Kasumi-1 (cell line): ENCODE measurements around the gene AOC3.
"Not testable (repeated sequence)": the region's sequence is repeated elsewhere in the genome, so short reads cannot be mapped to it uniquely, and the experiment has no call there.

Experiments
- DNase-seq, 2 experiments: peaks; one replicate each; lab custom pipeline; 2025; lab: John Stamatoyannopoulos, UW

AOC3 gene

DNA sequence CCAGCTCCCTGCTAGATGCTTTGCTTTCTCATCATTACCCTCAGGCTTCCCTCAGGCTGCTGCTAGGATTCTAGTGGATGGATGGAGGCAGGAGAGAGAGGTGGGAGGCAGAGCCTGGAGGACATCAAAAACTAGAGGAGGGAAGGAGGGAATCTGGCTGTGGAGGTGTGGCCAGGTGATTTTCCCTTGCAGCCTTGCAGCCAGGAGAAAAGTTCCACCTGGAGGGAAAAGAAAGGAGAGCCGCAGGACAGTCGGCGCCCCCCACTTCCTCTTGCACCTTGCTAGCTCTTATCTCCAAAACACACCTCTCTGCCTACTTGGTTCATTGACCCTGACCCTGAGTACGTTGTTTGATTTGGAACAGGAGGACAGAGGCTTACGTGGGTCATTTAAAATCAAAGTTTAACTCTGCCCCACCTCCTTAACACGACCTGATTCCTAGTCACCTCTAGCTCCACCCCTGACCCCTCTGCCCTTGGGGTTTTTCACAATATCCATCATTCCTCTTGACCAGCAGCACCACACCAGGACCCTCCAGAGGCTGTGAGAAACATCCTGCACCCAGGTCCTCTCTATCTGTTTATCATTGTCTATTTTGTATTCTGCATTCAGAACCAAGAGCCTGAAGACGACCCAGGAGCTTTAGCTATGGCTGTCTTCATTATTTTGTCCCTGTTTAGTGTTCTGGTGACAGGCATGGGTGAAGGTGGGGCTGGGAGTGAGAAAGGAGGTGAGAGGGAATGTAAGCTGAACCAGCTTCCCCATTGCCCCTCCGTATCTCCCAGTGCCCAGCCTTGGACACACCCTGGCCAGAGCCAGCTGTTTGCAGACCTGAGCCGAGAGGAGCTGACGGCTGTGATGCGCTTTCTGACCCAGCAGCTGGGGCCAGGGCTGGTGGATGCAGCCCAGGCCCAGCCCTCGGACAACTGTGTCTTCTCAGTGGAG lies 15.9 kb downstream of the AOC3 start:
- DNase-seq = no peak

DNA sequence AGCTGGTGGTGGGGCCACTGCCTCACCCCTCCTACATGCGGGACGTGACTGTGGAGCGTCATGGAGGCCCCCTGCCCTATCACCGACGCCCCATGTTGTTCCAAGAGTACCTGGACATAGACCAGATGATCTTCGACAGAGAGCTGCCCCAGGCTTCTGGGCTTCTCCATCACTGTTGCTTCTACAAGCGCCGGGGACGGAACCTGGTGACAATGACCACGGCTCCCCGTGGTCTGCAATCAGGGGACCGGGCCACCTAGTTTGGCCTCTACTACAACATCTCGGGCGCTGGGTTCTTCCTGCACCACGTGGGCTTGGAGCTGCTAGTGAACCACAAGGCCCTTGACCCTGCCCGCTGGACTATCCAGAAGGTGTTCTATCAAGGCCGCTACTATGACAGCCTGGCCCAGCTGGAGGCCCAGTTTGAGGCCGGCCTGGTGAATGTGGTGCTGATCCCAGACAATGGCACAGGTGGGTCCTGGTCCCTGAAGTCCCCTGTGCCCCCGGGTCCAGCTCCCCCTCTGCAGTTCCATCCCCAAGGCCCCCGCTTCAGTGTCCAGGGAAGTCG lies 16.8 kb downstream of the AOC3 start:
- not testable (repeated sequence) for DNase-seq

DNA sequence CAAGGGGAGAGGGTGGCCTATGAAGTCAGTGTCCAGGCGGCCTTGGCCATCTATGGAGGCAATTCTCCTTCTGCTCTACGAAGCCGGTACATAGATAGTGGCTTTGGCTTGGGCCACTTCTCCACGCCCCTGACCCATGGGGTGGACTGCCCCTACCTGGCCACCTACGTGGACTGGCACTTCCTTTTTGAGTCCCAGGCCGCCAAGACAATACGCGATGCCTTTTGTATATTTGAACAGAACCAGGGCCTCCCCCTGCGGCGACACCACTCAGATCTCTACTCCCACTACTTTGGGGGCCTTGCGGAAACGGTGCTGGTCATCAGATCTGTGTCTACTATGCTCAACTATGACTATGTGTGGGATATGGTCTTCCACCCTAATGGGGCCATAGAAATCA lies 17.3 kb downstream of the AOC3 start:
- no peak for DNase-seq

DNA sequence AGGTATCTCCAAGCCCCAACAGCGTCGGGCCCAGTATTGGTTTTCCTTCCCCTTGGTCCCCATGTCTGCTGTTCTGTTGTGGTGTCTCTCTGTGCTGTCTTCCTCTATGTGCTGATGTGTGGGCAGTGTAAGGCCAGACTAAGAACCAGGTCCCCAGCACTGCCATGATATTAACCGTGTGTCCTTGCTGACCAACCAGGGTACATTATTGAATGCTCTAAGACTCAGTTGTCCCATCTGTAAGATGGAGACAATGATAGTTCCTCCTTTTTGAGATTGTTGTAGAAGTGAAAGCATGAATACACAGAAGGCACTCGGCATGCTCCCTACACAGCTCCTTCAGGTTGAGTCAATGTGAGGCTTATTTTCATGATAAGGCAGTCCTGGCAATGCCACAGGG lies 20.6 kb downstream of the AOC3 start:
- no peak for DNase-seq

DNA sequence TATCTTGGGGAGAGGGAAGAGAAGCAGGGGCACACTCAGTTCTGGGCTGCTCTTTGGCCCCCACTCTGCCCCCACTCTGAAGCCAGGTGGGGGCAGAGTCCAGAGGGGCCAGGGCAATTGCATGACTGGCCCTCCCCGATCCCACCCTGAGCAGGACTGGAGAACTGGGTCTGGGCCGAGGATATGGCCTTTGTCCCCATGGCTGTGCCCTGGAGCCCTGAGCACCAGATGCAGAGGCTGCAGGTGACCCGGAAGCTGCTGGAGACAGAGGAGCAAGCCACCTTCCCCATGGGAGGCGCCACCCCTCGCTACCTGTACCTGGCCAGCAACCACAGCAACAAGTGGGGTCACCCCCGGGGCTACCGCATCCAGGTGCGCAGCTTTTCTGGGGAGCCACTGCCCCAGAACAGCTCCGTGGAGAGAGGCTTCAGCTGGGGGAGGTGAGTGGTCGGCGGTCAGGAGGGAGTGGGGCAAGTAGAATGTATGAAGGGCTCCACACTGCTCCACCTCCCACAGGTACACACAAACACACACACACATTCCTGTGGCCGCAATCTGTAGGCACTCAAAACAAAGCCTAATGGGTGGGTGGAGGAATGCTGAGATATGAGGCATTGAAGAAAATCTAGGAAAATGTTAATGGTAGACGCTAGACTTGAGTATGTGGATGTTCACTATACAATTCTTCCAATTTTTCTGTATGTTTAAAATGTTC lies 21.4 kb downstream of the AOC3 start:
- DNase-seq = no peak

DNA sequence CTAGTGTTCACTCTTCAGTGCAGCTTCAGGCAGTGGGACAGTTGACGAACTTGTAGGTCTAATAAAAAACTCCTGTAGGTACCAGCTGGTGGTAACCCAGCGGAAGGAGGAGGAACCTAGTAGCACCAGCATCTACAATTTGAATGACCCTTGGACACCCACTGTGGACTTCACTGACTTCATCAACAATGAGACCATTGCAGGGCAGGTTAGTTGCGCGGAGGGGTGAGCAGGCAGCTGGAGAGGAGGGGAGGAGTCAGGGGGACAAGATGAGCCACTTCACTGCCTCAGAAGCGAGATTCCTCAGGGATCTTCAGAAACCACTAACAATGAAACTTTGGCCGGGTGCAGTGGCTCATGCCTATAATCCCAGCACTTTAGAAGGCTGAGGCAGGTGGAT lies 22.3 kb downstream of the AOC3 start:
- no peak for DNase-seq

DNA sequence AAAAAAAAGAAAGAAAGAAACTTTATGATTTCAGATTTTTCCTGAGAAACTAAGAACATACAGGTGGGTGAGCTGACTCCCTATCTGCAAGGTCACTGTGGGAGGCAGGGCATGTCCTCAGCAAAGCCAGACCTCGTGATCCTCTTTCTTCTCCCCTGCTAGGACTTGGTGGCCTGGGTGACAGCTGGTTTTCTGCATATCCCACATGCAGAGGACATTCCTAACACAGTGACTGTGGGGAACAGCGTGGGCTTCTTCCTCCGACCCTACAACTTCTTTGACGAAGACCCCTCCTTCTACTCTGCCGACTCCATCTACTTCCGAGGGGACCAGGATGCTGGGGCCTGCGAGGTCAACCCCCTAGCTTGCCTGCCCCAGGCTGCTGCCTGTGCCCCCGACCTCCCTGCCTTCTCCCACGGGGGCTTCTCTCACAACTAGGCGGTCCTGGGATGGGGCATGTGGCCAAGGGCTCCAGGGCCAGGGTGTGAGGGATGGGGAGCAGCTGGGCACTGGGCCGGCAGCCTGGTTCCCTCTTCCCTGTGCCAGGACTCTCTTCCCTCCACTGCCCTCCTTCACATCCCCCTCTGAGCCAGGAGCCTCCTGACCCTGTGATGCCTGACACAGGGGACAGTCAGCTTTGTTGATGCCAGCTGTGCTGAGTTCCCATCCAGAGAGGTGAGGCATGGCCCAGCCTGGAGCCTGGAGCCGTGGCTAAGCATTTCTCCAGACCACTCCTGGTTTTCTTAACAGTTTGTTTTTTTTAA lies 23.1 kb downstream of the AOC3 start:
- not testable (repeated sequence) for DNase-seq

DNA sequence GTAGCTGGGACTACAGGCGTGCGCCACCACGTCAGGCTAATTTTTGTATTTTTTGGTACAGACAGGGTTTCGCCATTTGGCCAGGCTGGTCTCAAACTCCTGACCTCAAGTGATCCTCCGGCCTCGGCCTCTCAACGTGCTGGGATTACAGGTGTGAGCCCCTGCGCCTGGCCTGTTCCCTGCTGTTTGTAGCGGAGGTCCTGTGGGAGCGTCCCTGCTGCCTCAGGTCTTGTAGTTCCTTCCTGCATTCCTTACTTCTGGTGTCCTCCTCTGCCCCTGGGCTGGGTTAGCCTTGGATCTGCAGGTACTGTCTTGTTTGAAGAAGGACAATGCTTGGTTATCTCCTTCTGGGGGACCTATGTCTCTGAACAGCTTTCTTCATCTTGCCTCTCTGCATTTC lies 26.0 kb downstream of the AOC3 start:
- no peak for DNase-seq

DNA sequence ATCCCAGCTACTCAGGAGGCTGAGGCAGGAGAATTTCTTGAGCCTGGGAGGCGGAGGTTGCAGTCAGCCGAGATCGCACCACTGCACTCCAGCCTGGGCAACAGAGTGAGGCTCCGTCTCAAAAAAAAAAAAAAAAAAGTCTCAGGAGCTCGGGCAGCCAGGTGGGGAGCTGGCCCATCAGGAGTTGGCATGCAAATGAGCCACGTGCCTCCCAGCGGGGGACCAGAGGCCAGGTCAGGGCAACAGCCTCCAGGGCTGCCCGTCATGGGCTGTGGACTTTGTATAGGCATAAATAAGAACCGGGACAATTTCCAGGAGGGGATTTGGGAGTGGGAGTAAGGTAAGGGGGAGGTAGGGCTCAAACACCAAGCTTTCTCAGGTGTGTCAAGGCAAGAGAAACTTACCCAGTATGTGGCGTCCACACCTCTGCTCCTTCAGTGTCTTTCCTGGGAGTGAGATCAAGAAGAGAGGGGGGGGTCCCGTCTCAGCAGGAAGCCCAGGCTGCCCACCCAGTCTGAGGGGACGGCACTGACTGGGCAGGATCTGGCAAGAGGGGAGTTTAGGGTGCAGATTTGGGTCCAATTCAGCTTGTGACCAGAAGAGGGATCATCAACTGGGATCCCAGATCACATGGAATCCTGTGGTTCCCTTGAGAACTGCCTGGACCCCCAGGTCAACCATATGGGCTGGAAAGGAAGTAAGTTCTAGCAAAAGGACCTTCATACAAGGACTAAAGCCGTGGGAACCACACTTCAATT lies 27.3 kb downstream of the AOC3 start:
- no peak for DNase-seq

DNA sequence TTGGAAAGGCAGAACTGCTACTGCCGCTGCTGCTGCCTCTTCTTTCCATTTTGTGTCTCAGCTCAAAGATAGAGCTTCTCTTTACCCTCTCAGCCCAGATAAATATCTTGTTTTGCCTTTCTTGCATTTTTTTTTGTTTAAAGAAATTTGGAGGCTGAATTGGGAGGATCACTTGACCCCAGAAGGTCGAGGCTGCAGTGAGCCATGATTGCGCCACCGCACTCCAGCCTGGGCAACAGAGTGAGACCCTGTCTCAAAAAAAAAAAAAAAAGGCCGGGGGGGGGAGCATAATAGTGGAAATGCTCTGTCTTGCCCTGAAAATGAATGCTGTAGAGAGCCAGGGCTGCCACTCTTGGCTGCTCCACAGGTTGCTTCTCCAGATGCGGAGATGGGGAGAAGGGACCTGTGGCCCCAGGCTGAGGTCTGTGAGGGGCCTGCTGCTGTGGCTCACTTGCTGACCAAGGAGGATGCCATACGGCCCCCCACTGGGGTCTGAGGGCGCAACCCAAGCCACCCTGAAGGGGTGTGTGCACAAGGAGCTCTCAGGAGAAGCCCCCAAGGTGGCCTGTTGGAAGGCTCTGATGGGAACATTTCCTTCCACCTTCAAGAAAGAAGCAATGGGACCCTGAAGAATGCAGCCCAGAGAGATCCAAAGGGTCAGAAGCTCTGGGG lies 28.1 kb downstream of the AOC3 start:
- DNase-seq = no peak

DNA sequence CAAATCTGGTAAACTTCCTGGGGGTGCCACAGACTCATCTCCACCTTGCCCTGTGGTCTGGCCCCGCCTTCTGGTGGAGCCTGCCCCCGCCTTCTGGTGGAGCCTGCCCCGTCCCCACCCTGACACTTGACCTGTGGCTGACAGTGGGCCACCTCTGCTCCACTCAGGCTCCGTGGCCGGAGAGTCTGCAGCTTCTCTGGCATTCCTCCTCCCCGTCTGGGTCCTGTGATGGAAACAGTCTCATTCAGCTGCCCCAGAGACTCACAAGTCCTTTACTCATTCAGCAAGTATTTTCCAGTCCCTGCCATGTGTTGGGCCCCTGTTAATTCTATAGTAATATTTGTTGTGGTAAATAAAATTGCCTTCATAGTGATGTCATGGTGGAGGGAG lies 28.6 kb downstream of the AOC3 start:
- no peak for DNase-seq

DNA sequence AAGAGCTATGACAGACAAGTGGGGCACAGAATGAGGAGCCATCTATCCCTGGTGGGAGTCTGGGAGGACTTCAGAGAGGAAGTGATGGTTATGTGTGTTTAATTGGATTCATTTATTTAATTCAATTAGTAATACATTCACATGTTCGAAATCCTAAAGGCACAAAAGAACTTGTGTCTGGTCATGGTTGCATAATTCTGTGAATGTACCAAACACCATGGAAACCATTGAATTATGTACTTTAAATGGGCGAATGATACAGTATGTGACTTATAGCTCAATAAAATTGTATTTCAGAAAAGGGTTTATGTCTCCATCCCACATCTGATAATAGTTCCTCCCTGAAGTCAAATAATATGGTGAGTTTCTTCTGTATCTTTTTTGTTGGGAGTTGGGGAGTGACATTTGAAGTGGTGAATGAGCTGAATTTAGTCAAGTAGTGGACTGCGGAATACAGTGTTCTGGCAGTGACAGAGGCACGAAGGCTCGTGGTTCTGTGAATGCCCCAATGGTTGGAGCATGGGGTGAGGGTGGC lies 29.8 kb downstream of the AOC3 start:
- no peak for DNase-seq

DNA sequence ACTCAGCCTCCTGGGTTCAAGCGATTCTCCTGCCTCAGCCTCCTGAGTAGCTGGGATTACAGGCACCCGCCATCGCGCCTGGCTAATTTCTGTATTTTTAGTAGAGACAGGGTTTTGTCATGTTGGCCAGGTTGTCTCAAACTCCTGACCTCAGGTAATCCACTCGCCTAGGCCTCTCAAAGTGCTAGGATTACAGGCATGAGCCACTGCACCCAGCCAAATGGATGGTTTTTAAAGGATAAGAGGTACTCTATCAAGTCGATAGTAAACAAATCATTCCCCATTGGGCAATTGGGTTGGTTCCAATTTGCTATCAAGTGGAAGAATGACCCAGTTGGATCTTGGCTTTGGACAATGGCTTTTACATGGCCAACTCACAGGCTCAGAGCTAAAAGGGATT lies 30.7 kb downstream of the AOC3 start:
- not testable (repeated sequence) for DNase-seq

DNA sequence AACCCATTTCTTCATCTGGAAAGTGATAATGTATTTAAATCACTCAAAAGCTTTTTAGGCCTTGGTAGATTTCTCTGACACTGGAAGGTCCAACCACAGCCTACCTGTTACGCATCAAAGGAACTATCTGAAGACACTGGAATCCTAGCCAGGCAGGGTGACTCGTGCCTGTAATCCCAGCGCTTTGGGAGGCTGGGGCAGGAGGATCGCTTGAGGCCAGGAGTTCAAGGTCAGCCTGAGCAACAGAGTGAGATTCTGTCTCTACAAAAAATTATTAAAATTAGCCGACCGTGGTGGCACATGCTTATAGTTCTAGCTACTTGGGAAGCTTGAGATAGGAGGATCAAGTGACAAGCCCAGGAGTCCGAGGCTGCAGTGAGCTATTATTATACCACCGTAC lies 31.2 kb downstream of the AOC3 start:
- DNase-seq = no peak

DNA sequence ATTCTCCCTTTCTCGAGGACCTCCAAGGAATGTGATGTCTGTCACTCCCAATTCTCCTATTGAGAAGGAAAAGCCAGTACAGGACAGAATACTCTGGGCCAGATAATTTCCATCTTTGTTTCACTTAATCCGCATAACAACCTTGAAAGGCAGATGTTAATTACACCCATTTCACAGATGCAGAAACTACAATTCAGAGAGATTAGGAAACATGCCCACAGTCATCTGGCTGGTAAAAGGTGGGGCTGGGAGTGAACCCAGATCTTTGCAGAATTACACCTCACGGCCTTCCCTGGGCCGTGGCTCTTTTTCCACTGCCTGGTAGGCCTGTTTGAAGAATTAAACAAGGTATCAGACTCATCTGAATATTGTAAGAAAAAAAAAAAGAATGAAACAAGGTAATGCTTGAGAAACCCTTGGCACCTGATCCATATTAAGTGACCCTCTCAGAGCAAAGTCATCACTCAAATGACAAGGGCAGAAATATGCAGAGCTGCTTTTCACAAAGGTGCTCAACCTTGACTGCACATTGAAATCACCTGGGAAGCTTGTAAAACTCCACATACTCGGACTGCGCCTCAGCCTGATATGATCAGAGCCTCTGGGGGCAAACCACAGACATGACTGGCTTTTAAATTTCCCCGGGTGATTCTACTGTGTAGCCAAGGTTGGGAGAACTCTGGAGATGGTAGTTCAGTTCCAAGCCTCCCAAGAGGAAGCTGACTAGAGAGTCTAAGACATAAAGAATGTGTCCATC lies 33.0 kb downstream of the AOC3 start:
- DNase-seq = no peak

DNA sequence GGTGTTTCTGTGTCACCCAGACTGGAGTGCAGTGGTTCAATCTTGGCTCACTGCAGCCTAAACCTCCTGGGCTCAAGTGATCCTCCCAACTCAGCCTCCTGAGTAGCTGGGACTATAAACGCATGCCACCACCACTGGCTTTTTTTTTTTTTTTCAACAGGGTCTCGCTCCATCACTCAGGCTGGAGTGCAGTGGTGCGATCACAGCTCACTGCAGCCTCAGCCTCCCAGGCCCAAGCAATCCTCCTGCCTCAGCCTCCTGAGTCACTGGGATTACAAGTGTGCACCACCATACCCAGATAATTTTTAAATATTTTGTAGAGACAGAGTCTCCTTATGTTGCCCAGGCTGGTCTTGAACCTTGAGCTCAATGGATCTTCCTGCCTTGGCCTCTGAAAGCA lies 34.8 kb downstream of the AOC3 start:
- DNase-seq = not testable (repeated sequence)

DNA sequence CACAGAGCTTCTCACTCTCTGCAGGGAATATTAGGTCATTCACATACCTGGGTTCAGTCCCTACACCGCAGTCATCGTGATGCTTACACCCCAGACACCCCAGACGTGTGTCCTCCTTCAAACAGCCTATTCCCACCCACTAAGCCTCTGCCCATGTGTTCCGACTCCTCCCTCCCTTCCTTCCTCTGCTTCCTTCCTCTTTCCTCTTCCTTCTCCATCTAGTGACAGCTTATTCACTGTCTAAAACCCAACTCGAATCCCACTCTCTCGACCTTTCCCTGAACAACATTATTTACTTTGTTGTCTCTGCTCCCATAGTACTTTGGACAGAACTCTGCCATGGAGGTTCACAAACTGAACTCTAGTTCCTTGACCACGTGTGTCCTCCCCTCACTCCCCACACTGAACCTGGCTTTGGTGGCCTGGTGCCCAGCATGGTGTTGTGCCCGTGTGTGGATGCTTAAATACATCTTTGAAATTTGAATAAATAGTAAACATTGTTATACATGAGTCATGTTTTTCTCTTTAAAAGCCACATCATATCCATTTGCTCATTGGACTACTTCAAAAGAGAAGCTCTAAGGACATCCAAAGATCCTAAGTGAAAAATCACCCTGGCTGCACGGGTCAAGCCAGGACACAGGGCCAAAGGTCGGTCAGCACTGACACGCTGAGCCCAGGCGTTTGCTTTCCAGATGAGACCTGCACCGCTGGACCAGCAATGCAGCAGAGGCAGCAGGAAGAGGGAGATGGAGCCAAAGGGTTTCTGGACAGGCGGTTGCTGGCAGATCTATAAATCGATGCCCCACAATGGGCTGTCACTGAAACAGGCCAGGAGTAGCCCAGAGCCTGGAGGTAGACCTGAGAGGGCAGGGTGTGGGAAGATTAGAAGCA lies 35.5 kb downstream of the AOC3 start:
- peak; percentile 74 to 80 for DNase-seq

DNA sequence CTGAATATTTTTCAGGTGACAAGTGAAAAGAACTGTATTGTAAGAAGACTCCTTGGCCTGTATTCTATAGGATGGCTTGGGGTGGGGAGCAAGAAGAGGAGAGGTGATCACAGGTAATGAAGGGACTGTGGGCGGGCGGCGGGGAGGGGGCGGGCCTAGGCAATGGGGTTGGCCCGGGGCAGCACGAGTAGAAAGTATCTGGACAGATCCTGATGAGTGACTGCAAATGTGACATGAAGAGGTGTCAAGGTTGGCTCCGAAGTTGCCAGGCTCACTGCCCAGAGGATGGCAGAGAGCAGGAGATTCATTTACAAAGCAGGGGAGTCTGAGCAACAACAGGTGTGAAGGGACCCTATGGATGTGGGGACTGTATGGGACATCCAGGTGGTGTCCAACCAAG lies 38.8 kb downstream of the AOC3 start:
- DNase-seq = no peak
